Natural killer cell (primary cell): ENCODE data around the gene ADGRB3. TPM values are rescaled to one million over a fixed set of nuclear protein-coding genes. Genes with fewer than 3 reads are reported as not detected.

Source experiments
- ATAC-seq, 3 donors: fragments of 150-1000 bp in 2 of 3; fragments of 200-7000 bp in 1 of 3; cut with Tn5 transposase; 1 replicate in 1 of 3; 2 replicates in 2 of 3; pipeline ENCODE4 v1.10.0; 2021; ENCODE audit warnings: mild to moderate bottlenecking in 2 of 3, moderate library complexity in 2 of 3
- DNase-seq, 2 donors: peaks; one replicate each; pipeline versions ENCODE4 v3.0.0 to v3.0.0-alpha.2; 2013 to 2021; ENCODE audit warnings: mixed read lengths in 1 of 2
- H3K27ac ChIP-seq: one replicate; pipeline ENCODE4 v1.5.1; 2013; ENCODE audit warnings: mild to moderate bottlenecking, low read length
- H3K27me3 ChIP-seq: one replicate; pipeline ENCODE4 v1.6.1; 2013; ENCODE audit warnings: low read length; ENCODE audit not compliant: control insufficient read depth, insufficient read depth
- H3K36me3 ChIP-seq: one replicate; pipeline ENCODE4 v1.6.1; 2013; ENCODE audit warnings: low read length; ENCODE audit not compliant: control insufficient read depth, insufficient read depth
- H3K4me1 ChIP-seq: one replicate; pipeline ENCODE4 v1.6.1; 2013; ENCODE audit warnings: low read length; ENCODE audit not compliant: control insufficient read depth, insufficient read depth
- H3K4me3 ChIP-seq: one replicate; pipeline ENCODE4 v1.5.1; 2013; ENCODE audit warnings: low read length
- H3K9me3 ChIP-seq: one replicate; pipeline ENCODE4 v1.6.1; 2013; ENCODE audit warnings: low read length; ENCODE audit not compliant: control insufficient read depth, insufficient read depth
- H3K27ac Mint-ChIP-seq, 2 donors: one replicate each; pipeline ENCODE4 v1.8.0; 2022; ENCODE audit warnings: mild to moderate bottlenecking in 2 of 2, mixed read lengths in 2 of 2, moderate library complexity in 1 of 2
- H3K27me3 Mint-ChIP-seq, 2 donors: one replicate each; pipeline ENCODE4 v1.8.0; 2022; ENCODE audit warnings: low read depth in 2 of 2, mixed read lengths in 2 of 2
- H3K36me3 Mint-ChIP-seq: one replicate; pipeline ENCODE4 v1.8.0; 2022; ENCODE audit warnings: mixed read lengths
- H3K4me1 Mint-ChIP-seq, 2 donors: one replicate each; pipeline ENCODE4 v1.8.0; 2022; ENCODE audit warnings: mixed read lengths in 2 of 2
- H3K4me3 Mint-ChIP-seq: one replicate; pipeline ENCODE4 v1.8.0; 2022; ENCODE audit warnings: mild to moderate bottlenecking, moderate library complexity, mixed read lengths
- H3K9me3 Mint-ChIP-seq, 2 donors: one replicate each; pipeline ENCODE4 v1.8.0; 2022; ENCODE audit warnings: mixed read lengths in 2 of 2
- WGBS: methylation state at CpG from one replicate; pipeline ENCODE4 v1.1.7; 2013; ENCODE audit warnings: missing lambda C conversion rate; ENCODE audit not compliant: insufficient coverage; 5-methylcytosine and 5-hydroxymethylcytosine counted together
- intact Hi-C: fragments of 100-400 bp; cut with micrococcal nuclease; formaldehyde crosslinking; loops from one replicate; pipeline ENCODE4 v1.14.2; 2022
- total RNA-seq, 4 donors: library from RNA; stranded (reverse); fragments of 120-200 nt in 1 of 4; gene quantifications; one replicate each; pipeline versions ENCODE4 v1.2.3 to v1.2.4, GENCODE V29; 2013 to 2022
- TF ChIP-seq, protein P1 (sequence below): fragments of 200-600 bp; IDR thresholded peaks from one replicate; pipeline ENCODE4 v1.8.0; 2022; ENCODE audit warnings: antibody characterized with exemption

ADGRB3 gene
- total RNA-seq, 3 donors from 2014 or later (not counting 1 experiment from before 2014, with no cell fraction given), result not detected

DNA sequence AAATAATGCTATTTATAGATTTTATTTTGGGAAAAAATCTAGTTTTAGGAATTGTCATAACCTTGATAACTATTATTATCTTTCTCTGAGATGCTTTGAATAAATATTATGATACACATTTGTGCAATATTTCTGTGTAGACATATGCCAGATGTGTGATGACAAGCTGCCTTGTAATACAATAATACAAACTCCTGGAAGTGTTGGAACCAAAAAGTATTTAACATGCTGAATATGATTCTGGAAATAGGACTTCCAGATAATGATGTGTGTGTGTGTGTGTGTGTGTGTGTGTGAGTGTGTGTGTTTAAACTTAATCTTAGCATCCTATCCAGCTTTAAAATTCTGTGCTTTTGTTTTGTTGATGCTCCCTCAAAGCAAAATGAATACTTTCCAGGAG lies 233.6 kb downstream of the ADGRB3 start:
- Histone ChIP-seq H3K27me3 (no peaks in the 10 kb centered on the region), H3K4me1 (no peaks in the 10 kb centered on the region), H3K9me3 (peaks cover 12% of the 10 kb centered on the region), H3K36me3 (no peaks in the 10 kb centered on the region), H3K4me3 (no peak overlapping the region), H3K27ac (no peak overlapping the region)
- TF ChIP-seq, protein P1, sequence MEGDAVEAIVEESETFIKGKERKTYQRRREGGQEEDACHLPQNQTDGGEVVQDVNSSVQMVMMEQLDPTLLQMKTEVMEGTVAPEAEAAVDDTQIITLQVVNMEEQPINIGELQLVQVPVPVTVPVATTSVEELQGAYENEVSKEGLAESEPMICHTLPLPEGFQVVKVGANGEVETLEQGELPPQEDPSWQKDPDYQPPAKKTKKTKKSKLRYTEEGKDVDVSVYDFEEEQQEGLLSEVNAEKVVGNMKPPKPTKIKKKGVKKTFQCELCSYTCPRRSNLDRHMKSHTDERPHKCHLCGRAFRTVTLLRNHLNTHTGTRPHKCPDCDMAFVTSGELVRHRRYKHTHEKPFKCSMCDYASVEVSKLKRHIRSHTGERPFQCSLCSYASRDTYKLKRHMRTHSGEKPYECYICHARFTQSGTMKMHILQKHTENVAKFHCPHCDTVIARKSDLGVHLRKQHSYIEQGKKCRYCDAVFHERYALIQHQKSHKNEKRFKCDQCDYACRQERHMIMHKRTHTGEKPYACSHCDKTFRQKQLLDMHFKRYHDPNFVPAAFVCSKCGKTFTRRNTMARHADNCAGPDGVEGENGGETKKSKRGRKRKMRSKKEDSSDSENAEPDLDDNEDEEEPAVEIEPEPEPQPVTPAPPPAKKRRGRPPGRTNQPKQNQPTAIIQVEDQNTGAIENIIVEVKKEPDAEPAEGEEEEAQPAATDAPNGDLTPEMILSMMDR, result no peak
- intact Hi-C loops, result no loop called here
- H3K36me3 Mint-ChIP-seq, result no peaks in the 10 kb centered on the region
- H3K4me1 Mint-ChIP-seq, result no peaks in the 10 kb centered on the region
- no peaks in the 10 kb centered on the region for H3K27me3 Mint-ChIP-seq
- no peak overlapping the region for H3K27ac Mint-ChIP-seq
- DNase-seq (no peak), ATAC-seq (no peak)
- peaks cover 6 to 7% of the 10 kb centered on the region in 2 donors for H3K9me3 Mint-ChIP-seq
- no peak overlapping the region for H3K4me3 Mint-ChIP-seq

DNA sequence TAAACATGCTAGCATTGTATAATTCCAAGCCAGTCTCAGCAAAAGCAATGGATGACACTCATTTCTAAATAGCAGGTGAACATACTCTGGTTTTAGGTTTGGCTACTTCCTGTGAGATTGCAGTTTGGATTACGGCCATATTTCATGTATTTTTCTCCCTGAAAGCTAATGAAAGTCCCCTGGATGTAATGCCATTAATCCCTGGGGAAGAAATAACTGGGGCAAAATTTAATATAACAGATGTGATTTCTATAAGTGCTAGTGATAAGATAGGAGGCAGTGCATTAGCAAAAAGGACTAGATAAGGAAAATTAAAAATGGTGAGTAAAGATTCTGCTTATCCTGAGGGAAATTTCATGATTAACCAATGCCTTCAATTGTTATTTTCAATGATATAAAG lies 238.2 kb downstream of the ADGRB3 start:
- peaks cover under 1 to 4% of the 10 kb centered on the region in 2 donors for H3K9me3 Mint-ChIP-seq
- Histone ChIP-seq H3K4me1 (no peaks in the 10 kb centered on the region), H3K27ac (no peak overlapping the region), H3K36me3 (no peaks in the 10 kb centered on the region), H3K27me3 (no peaks in the 10 kb centered on the region), H3K9me3 (no peaks in the 10 kb centered on the region), H3K4me3 (no peak overlapping the region)
- WGBS, result 69% methylated on average over 1 of the region's 1 CpG
- DNase-seq, result no peak
- H3K36me3 Mint-ChIP-seq, result no peaks in the 10 kb centered on the region
- TF ChIP-seq, protein P1, result no peak
- H3K27me3 Mint-ChIP-seq, result no peaks in the 10 kb centered on the region
- no peaks in the 10 kb centered on the region for H3K4me1 Mint-ChIP-seq
- intact Hi-C loops, result no loop called here
- H3K4me3 Mint-ChIP-seq, result no peak overlapping the region
- no peak overlapping the region for H3K27ac Mint-ChIP-seq
- no peak for ATAC-seq

DNA sequence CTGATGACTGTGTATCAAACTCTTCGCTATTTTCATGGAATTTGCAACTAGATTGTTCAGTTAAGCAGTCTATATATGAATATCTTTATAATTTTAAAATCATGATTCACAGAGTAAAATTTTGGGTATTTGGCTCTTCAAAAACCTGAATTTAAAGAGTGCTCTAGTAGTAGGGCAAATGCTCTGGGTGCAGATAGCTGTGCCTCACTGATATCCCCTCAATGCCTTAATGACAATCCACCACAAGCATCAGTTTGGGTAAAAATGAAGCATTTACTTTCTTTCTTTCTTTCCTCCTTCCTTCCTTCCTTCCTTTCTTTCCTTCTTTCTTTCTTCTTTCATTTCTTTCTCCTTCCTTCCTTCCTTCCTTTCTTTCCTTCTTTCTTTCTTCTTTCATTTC lies 239.7 kb downstream of the ADGRB3 start:
- ATAC-seq (no peak), DNase-seq (no peak)
- no peaks in the 10 kb centered on the region for H3K4me1 Mint-ChIP-seq
- Histone ChIP-seq H3K27ac (no peak overlapping the region), H3K4me1 (no peaks in the 10 kb centered on the region), H3K9me3 (no peaks in the 10 kb centered on the region), H3K4me3 (no peak overlapping the region), H3K36me3 (no peaks in the 10 kb centered on the region), H3K27me3 (no peaks in the 10 kb centered on the region)
- WGBS, result no CpG with 5 or more reads among the region's 1 CpG
- no peaks in the 10 kb centered on the region for H3K27me3 Mint-ChIP-seq
- no peaks in the 10 kb centered on the region for H3K36me3 Mint-ChIP-seq
- H3K9me3 Mint-ChIP-seq, result peaks cover 0 to 4% of the 10 kb centered on the region in 2 donors
- H3K4me3 Mint-ChIP-seq, result no peak overlapping the region
- TF ChIP-seq, protein P1, result no peak
- no peak overlapping the region for H3K27ac Mint-ChIP-seq
- intact Hi-C loops, result no loop called here

GRCh38 chr6:68875403-68875802 lies 240.3 kb downstream of the ADGRB3 start:
- Mint-ChIP-seq H3K9me3 (peaks cover 0 to 4% of the 10 kb centered on the region in 2 donors), H3K36me3 (no peaks in the 10 kb centered on the region), H3K27ac (no peak overlapping the region), H3K4me3 (no peak overlapping the region), H3K27me3 (no peaks in the 10 kb centered on the region), H3K4me1 (no peaks in the 10 kb centered on the region)
- Histone ChIP-seq H3K36me3 (no peaks in the 10 kb centered on the region), H3K4me1 (no peaks in the 10 kb centered on the region), H3K27me3 (no peaks in the 10 kb centered on the region), H3K9me3 (no peaks in the 10 kb centered on the region), H3K4me3 (no peak overlapping the region), H3K27ac (no peak overlapping the region)
- no CpG with 5 or more reads among the region's 2 CpGs for WGBS
- DNase-seq, result no peak
- no peak for ATAC-seq
- intact Hi-C loops, result no loop called here
- TF ChIP-seq, protein P1, result no peak
